ENCODE results near the gene DHPS. TPM values are rescaled to one million over a fixed set of nuclear protein-coding genes. Genes with fewer than 3 reads are reported as not detected.
A peak's percentile ranks its signal among the peaks of the same experiment; 100 is the strongest.

DHPS gene
- total and polyA plus RNA-seq, 2 of the 4 experiments (the other 2 are of a cell fraction), result 82.8 to 85.0 TPM

DNA sequence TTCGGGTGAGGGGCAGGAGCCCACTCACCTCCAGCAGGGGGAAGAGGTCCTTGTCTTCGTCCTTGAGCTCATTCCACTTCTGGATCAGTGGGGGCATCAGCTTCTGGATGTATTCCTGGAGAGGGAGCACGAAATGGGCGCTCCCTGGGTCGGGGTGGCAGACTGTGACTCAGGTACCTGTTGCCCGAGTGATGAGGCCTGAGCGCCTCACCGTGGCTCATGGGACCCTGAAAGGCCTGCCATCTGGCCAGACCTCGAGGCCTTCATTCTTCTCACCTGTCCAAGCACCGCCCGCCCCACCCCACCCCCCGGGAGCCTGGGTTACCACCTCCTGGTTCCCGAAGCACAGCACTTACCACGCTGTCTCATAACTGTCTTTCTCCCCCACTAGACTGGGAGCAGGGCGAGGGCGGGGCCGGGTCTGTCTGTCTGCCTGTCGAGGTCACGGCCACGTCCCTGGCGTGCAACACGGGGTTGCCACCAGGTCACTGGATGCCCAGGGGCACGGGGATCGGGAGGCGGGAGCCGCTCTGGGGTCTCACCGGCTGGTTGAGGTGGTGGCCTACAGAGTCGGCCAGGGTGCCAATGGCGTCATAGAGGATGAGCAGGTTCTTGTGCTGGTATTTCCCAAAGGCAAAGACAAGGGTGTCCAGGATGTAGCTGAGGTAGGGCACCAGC is 24.1 kb upstream of the DHPS start:
- Histone ChIP-seq H3K9me3 (ENCODE audit: control insufficient read depth, insufficient read depth, low read length) (no peaks in the 10 kb centered on the region), H3K18ac (ENCODE audit: low read depth, low read length) (no peak overlapping the region), H3K27ac (ENCODE audit: insufficient read depth, low read length) (no peak overlapping the region), H2BK5ac (ENCODE audit: low read depth, low read length, poor library complexity, severe bottlenecking) (no peak overlapping the region), H3K14ac (replicated peaks; ENCODE audit: low read depth, low read length) (no peak overlapping the region), H3K4ac (ENCODE audit: low read depth, low read length) (no peak overlapping the region), H2BK15ac (ENCODE audit: low read depth, low read length) (no peak overlapping the region), H3K23ac (ENCODE audit: low read depth, low read length) (no peak overlapping the region), H3K36me3 (ENCODE audit: control insufficient read depth, insufficient read depth, low read length) (peaks cover 78% of the 10 kb centered on the region), H2AFZ (replicated peaks; ENCODE audit: low read length, poor library complexity) (no peak overlapping the region), H3K9me1 (ENCODE audit: insufficient read depth, low read length) (no peaks in the 10 kb centered on the region), H4K91ac (ENCODE audit: insufficient read depth, low read depth, low read length) (no peak overlapping the region), H3K56ac (ENCODE audit: extremely low read depth, insufficient read depth, low read length) (no peak overlapping the region), H2AK9ac (replicated peaks; ENCODE audit: low read depth, low read length, poor library complexity) (no peak overlapping the region), H3K4me3 (ENCODE audit: insufficient read depth, low read depth, low read length) (no peak overlapping the region), H2BK120ac (ENCODE audit: low read depth, low read length) (no peak overlapping the region), H3K27me3 (ENCODE audit: control insufficient read depth, insufficient read depth, low read length) (no peaks in the 10 kb centered on the region), H4K8ac (ENCODE audit: low read depth in 2 of 2, low read length in 2 of 2) (no peak overlapping the region), H3K9ac (ENCODE audit: low read depth, low read length) (no peak overlapping the region), H3K79me1 (ENCODE audit: low read depth in 1 of 2, low read length in 2 of 2) (peaks cover 12 to 28% of the 10 kb centered on the region in 2 experiments), H3K4me1 (ENCODE audit: control insufficient read depth, insufficient read depth, low read length) (no peaks in the 10 kb centered on the region), H4K20me1 (ENCODE audit: insufficient read depth, low read length) (peaks cover 14% of the 10 kb centered on the region), H2BK20ac (ENCODE audit: low read depth, low read length) (no peak overlapping the region), H3K4me2 (ENCODE audit: low read depth, low read length) (no peak overlapping the region), H2AK5ac (ENCODE audit: low read depth, low read length) (no peak overlapping the region), H4K5ac (ENCODE audit: low read depth, low read length) (no peak overlapping the region)
- TF ChIP-seq CEBPB (IDR thresholded peaks at IDR 0.05; ENCODE audit: low read depth, low read length), result no peak
- TF ChIP-seq RCOR1 (IDR thresholded peaks at IDR 0.05; ENCODE audit: insufficient replicate concordance, low read length), result no peak
- BruUV-seq (replicated peaks), result TSS peak; percentile 35
- CTCF ChIA-PET, result no interaction called here
- dilution Hi-C loops (cut with HindIII; ENCODE audit: low sequenced_read_pairs, unreplicated experiment), result no loop called here
- DNase-seq, result no peak
- intact Hi-C loops (cut with micrococcal nuclease), result no loop called here
- POLR2A ChIA-PET (ENCODE audit: unreplicated experiment), result no interaction called here
- WGBS, 2 experiments (ENCODE audit: extremely low coverage in 2 of 2, insufficient read length in 1 of 2), result 95% methylated on average over 18 of the region's 29 CpGs; no CpG with 5 or more reads in 1 of the 2 experiments
- ATAC-seq (ENCODE audit: low read depth), result no peak
- in situ Hi-C loops (cut with MboI; ENCODE audit: low sequenced_read_pairs), result no loop called here
